NCI-H748 treated with DMSO at 0.1 percent for 48 hours (cell line): Measurements from ENCODE around the gene SCD5.

ENCODE experiments used
- DNase-seq: peaks from one replicate; lab custom pipeline; 2025; lab: John Stamatoyannopoulos, UW

The SCD5 gene

GRCh38 chr4:82630079-82630478 lies 168.5 kb downstream of the SCD5 start:
- DNase-seq, result no peak

GRCh38 chr4:82629238-82630000 lies 169.2 kb downstream of the SCD5 start:
- DNase-seq, result no peak

- no peak for DNase-seq
These were observed 172.2 kb downstream of the SCD5 start for GRCh38 chr4:82626251-82626868.

GRCh38 chr4:82624819-82625218 lies 173.8 kb downstream of the SCD5 start:
- no peak for DNase-seq

GRCh38 chr4:82623121-82623683 lies 175.4 kb downstream of the SCD5 start:
- DNase-seq, result no peak

GRCh38 chr4:82621251-82621650 lies 177.3 kb downstream of the SCD5 start:
- no peak for DNase-seq

GRCh38 chr4:82620126-82620735 lies 178.4 kb downstream of the SCD5 start:
- no peak for DNase-seq

GRCh38 chr4:82618103-82618720 lies 180.4 kb downstream of the SCD5 start:
- no peak for DNase-seq

GRCh38 chr4:82614838-82615449 lies 183.7 kb downstream of the SCD5 start:
- no peak for DNase-seq

GRCh38 chr4:82613121-82613520 lies 185.5 kb downstream of the SCD5 start:
- DNase-seq, result no peak

GRCh38 chr4:82611982-82612381 lies 186.6 kb downstream of the SCD5 start:
- peak; percentile 14 for DNase-seq

GRCh38 chr4:82611527-82611926 lies 187.1 kb downstream of the SCD5 start:
- DNase-seq, result no peak

- no peak for DNase-seq
These were observed 188.6 kb downstream of the SCD5 start for GRCh38 chr4:82610041-82610440.

GRCh38 chr4:82606622-82607021 lies 192.0 kb downstream of the SCD5 start:
- DNase-seq, result no peak

- no peak for DNase-seq
These were observed 194.1 kb downstream of the SCD5 start for GRCh38 chr4:82604522-82604921.

- DNase-seq, result no peak
These were observed 197.2 kb downstream of the SCD5 start for GRCh38 chr4:82601242-82602015.

GRCh38 chr4:82599336-82599735 lies 199.3 kb downstream of the SCD5 start:
- no peak for DNase-seq

GRCh38 chr4:82594456-82594855 lies 204.1 kb downstream of the SCD5 start:
- DNase-seq, result no peak

- DNase-seq, result no peak
These were observed 205.2 kb downstream of the SCD5 start for GRCh38 chr4:82593411-82593810.

GRCh38 chr4:82592639-82593038 lies 206.0 kb downstream of the SCD5 start:
- DNase-seq, result no peak

GRCh38 chr4:82591592-82591991 lies 207.0 kb downstream of the SCD5 start:
- no peak for DNase-seq
